OCI-LY7 (cell line): ENCODE measurements around the gene GJC3.

Experiments
- CTCF ChIP-seq: fragments of 200-600 bp; sonication (generic); conservative IDR thresholded peaks from 2 replicates; pipeline ENCODE4 v1.5.1; 2014; ENCODE audit warnings: mild to moderate bottlenecking, antibody characterized with exemption, low read length, moderate library complexity, mixed read lengths
- EZH2phosphoT487 ChIP-seq: fragments of 200-600 bp; sonication (generic); IDR thresholded peaks from 2 replicates; pipeline ENCODE4 v1.6.1; 2018; ENCODE audit warnings: low read depth, borderline replicate concordance, mild to moderate bottlenecking, mixed run types, antibody characterized with exemption, low read length, moderate library complexity, mixed read lengths

- TF ChIP-seq CTCF, result no peak
- TF ChIP-seq EZH2phosphoT487, result no peak
These were observed 9.7 kb downstream of the GJC3 start for GRCh38 chr7:99919814-99920112.
